Fibroblast of lung (primary cell): ENCODE data around the gene KRT78. TPM values are rescaled to one million over a fixed set of nuclear protein-coding genes. Genes with fewer than 3 reads are reported as not detected.

Source experiments
- DNase-seq, 2 donors: peaks; one replicate each; pipeline versions ENCODE4 v3.0.0 to v3.0.0-alpha.2; 2010; ENCODE audit warnings: low read depth in 2 of 2
- H2AFZ ChIP-seq: 2 replicates; pipeline ENCODE4 v1.5.1; 2012; ENCODE audit warnings: low read length, control low read depth, inconsistent platforms
- H3K27ac ChIP-seq: 2 replicates; pipeline ENCODE4 v1.5.1; 2011; ENCODE audit warnings: low read length, control low read depth; ENCODE audit not compliant: insufficient read depth
- H3K27me3 ChIP-seq: 2 replicates; pipeline ENCODE4 v1.5.1; 2011; ENCODE audit warnings: mild to moderate bottlenecking, low read length; ENCODE audit not compliant: control insufficient read depth, insufficient read depth
- H3K36me3 ChIP-seq: 2 replicates; pipeline ENCODE4 v1.5.1; 2011; ENCODE audit warnings: low read length; ENCODE audit not compliant: control insufficient read depth, insufficient read depth
- H3K4me1 ChIP-seq: 2 replicates; pipeline ENCODE4 v1.5.1; 2011; ENCODE audit warnings: low read length; ENCODE audit not compliant: control insufficient read depth, insufficient read depth; ENCODE audit errors: extremely low read depth
- H3K4me2 ChIP-seq: 2 replicates; pipeline ENCODE4 v1.5.1; 2011; ENCODE audit warnings: low read length, control low read depth; ENCODE audit not compliant: insufficient read depth; ENCODE audit errors: extremely low read depth
- H3K4me3 ChIP-seq, 4 experiments: fragments of 200-600 bp in 1 of 4; sonication (generic) in 1 of 4; replicated peaks in 1 of 4; 2 replicates each; pipeline ENCODE4 v1.5.1; 2011 to 2016; ENCODE audit warnings: low read length in 4 of 4, low read depth in 3 of 4, mild to moderate bottlenecking in 3 of 4, control low read depth in 2 of 4, inconsistent platforms in 1 of 4, mixed read lengths in 1 of 4; ENCODE audit not compliant: insufficient read depth in 1 of 4; ENCODE audit errors: control extremely low read depth in 1 of 4
- H3K79me2 ChIP-seq: 2 replicates; pipeline ENCODE4 v1.5.1; 2012; ENCODE audit warnings: mild to moderate bottlenecking, low read length, inconsistent platforms; ENCODE audit not compliant: control insufficient read depth, insufficient read depth
- H3K9ac ChIP-seq: 2 replicates; pipeline ENCODE4 v1.5.1; 2011; ENCODE audit warnings: mild to moderate bottlenecking, low read length, control low read depth; ENCODE audit not compliant: insufficient read depth
- H3K9me3 ChIP-seq: 2 replicates; pipeline ENCODE4 v1.5.1; 2012; ENCODE audit warnings: low read depth, low read length; ENCODE audit not compliant: control insufficient read depth, insufficient read depth
- H4K20me1 ChIP-seq: 2 replicates; pipeline ENCODE4 v1.5.1; 2011; ENCODE audit warnings: low read length; ENCODE audit not compliant: control insufficient read depth, insufficient read depth; ENCODE audit errors: extremely low read depth
- CTCF ChIP-seq, 2 donors: IDR thresholded peaks in 1 of 2; conservative IDR thresholded peaks in 1 of 2; 1 replicate in 1 of 2; 2 replicates in 1 of 2; pipeline ENCODE4 v1.5.1; 2011 to 2012; ENCODE audit warnings: low read length in 2 of 2, control low read depth in 1 of 2, inconsistent platforms in 1 of 2, low read depth in 1 of 2, mild to moderate bottlenecking in 1 of 2
- EZH2 ChIP-seq: IDR thresholded peaks from 2 replicates; pipeline ENCODE4 v1.5.1; 2012; ENCODE audit warnings: low read length, control low read depth, mild to moderate bottlenecking; ENCODE audit errors: missing control alignments
- polyA plus RNA-seq, 2 donors: library from polyadenylated mRNA; depleted of rRNA in 1 of 2; stranded (reverse) in 1 of 2; unstranded in 1 of 2; fragments of >200 nt; gene quantifications; 2 replicates each; pipeline ENCODE4 v1.2.1, GENCODE V29; 2011 to 2012; ENCODE audit warnings: missing spikeins in 1 of 2
- total RNA-seq: library from RNA; depleted of rRNA; stranded (reverse); fragments of >200 nt; gene quantifications from 2 replicates; pipeline ENCODE4 v1.2.1, GENCODE V29; 2014

KRT78 gene
- total and polyA plus RNA-seq, 2 donors (not counting 1 experiment from before 2014, with no cell fraction given), result not detected

- Histone ChIP-seq H3K4me1 (no peaks in the 10 kb centered on the region), H3K27me3 (no peaks in the 10 kb centered on the region), H2AFZ (no peak overlapping the region), H3K79me2 (no peaks in the 10 kb centered on the region), H3K4me2 (no peak overlapping the region), H3K9ac (no peak overlapping the region), H3K4me3 (no peak overlapping the region), H3K9me3 (no peaks in the 10 kb centered on the region), H4K20me1 (no peaks in the 10 kb centered on the region), H3K36me3 (no peaks in the 10 kb centered on the region), H3K27ac (no peak overlapping the region)
- DNase-seq, result no peak
- TF ChIP-seq EZH2, result no peak
- no peak for TF ChIP-seq CTCF (conservative IDR thresholded peaks at IDR 0.05 in 1 of 2, IDR thresholded peaks at IDR 0.05 in 1 of 2; ENCODE audit: low read depth in 1 of 2, low read length in 2 of 2)
Measured at GRCh38 chr12:52817003-52817698, 31.6 kb downstream of the KRT78 start.

GRCh38 chr12:52815676-52816588, 32.9 kb downstream of the KRT78 start:
- H3K36me3 ChIP-seq, result no peaks in the 10 kb centered on the region
- H4K20me1 ChIP-seq, result no peaks in the 10 kb centered on the region
- no peaks in the 10 kb centered on the region for H3K27me3 ChIP-seq
- no peaks in the 10 kb centered on the region for H3K9me3 ChIP-seq
- no peaks in the 10 kb centered on the region for H3K79me2 ChIP-seq
- TF ChIP-seq CTCF (conservative IDR thresholded peaks at IDR 0.05 in 1 of 2, IDR thresholded peaks at IDR 0.05 in 1 of 2; ENCODE audit: low read depth in 1 of 2, low read length in 2 of 2) (no peak), EZH2 (no peak)
- H3K4me3 ChIP-seq, result no peak overlapping the region
- no peak overlapping the region for H2AFZ ChIP-seq
- no peaks in the 10 kb centered on the region for H3K4me1 ChIP-seq
- no peak overlapping the region for H3K9ac ChIP-seq
- H3K4me2 ChIP-seq, result no peak overlapping the region
- no peak for DNase-seq
- H3K27ac ChIP-seq, result no peak overlapping the region

- Histone ChIP-seq H3K4me3 (no peak overlapping the region), H4K20me1 (no peaks in the 10 kb centered on the region), H3K36me3 (no peaks in the 10 kb centered on the region), H3K27me3 (no peaks in the 10 kb centered on the region), H3K4me2 (no peak overlapping the region), H3K4me1 (no peaks in the 10 kb centered on the region), H3K27ac (no peak overlapping the region), H3K79me2 (no peaks in the 10 kb centered on the region), H3K9me3 (no peaks in the 10 kb centered on the region), H3K9ac (no peak overlapping the region), H2AFZ (no peak overlapping the region)
- no peak for DNase-seq
- no peak for TF ChIP-seq CTCF (conservative IDR thresholded peaks at IDR 0.05 in 1 of 2, IDR thresholded peaks at IDR 0.05 in 1 of 2; ENCODE audit: low read depth in 1 of 2, low read length in 2 of 2)
- TF ChIP-seq EZH2, result no peak
Measured at GRCh38 chr12:52815161-52815560, 33.6 kb downstream of the KRT78 start.
